Duodenal mucosa (tissue), 2 donors: ENCODE data around the gene PFN4.

ENCODE experiments used
- H3K27ac ChIP-seq: one replicate; pipeline ENCODE4 v1.7.0; 2013; ENCODE audit warnings: low read depth, low read length
- H3K27me3 ChIP-seq, 2 donors: one replicate each; pipeline ENCODE4 v1.7.0; 2013; ENCODE audit warnings: low read length in 2 of 2, control low read depth in 1 of 2; ENCODE audit not compliant: insufficient read depth in 2 of 2, control insufficient read depth in 1 of 2
- H3K36me3 ChIP-seq, 2 donors: one replicate each; pipeline ENCODE4 v1.7.0; 2013; ENCODE audit warnings: low read length in 2 of 2, control low read depth in 1 of 2; ENCODE audit not compliant: insufficient read depth in 2 of 2, control insufficient read depth in 1 of 2
- H3K4me1 ChIP-seq, 2 donors: one replicate each; pipeline ENCODE4 v1.7.0; 2013; ENCODE audit warnings: low read length in 2 of 2, control low read depth in 1 of 2; ENCODE audit not compliant: insufficient read depth in 2 of 2, control insufficient read depth in 1 of 2
- H3K4me3 ChIP-seq, 2 donors: one replicate each; pipeline ENCODE4 v1.7.0; 2013; ENCODE audit warnings: low read length in 2 of 2, low read depth in 1 of 2
- H3K9ac ChIP-seq, 2 donors: one replicate each; pipeline ENCODE4 v1.7.0; 2013; ENCODE audit warnings: low read length in 2 of 2, low read depth in 1 of 2
- H3K9me3 ChIP-seq, 2 donors: one replicate each; pipeline ENCODE4 v1.7.0; 2013; ENCODE audit warnings: low read length in 2 of 2, control low read depth in 1 of 2; ENCODE audit not compliant: control insufficient read depth in 1 of 2

Gene PFN4

DNA sequence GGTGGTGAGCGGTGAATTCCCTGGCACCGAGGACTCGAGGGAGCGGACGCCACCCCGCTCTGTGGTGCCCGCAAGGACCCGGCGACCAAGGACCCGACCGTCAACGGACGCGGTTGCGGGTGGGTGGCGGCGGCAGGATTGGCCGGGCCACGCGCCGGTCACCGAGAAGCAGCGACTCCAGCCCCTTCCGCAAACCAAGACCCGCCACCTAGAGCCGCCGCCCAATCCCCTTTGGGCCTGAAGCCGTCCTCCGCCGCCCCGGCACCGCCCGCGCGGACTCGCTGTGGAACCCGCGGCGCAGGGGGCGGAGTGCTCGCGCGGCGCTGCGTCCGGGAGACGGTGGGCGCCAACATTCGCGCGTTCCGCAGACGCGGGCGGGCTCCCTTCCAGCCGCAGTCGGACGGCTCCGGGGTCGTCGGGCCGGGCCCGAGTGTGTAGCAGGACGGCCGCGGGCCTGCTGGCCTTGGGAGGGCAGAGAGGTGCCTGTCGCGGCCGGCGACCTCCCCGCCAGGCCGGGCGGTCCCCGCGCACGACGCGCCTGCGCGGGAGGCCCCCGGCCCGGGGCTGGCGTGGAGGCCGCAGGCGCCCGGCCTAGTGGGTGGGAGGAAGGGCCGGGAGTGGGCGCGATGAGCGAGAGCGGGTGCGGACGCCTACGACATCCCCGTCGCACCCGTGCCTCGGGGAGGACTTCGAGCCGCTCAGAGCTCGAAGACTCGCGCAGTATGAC, at the start of gene PFN4, which contains the start of gene FAM228B:
PFN4 (minus strand) TSS at position 140 of the 727 bp plus-strand sequence. CDS start 799 bp downstream, outside the sequence.
FAM228B (plus strand) TSS at position 275 of the 727 bp plus-strand sequence. CDS start 893 bp downstream, outside the sequence.
- no peaks in the 10 kb centered on the region for H3K27me3 ChIP-seq

GRCh38 chr2:24169023-24169422, 45.9 kb upstream of the PFN4 start:
- Histone ChIP-seq H3K9me3 (no peaks in the 10 kb centered on the region), H3K27ac (no peak overlapping the region), H3K4me3 (no peak overlapping the region), H3K4me1 (no peaks in the 10 kb centered on the region), H3K27me3 (no peaks in the 10 kb centered on the region), H3K9ac (no peak overlapping the region), H3K36me3 (no peaks in the 10 kb centered on the region)

More for the DNA sequence above, at the start of gene PFN4, which contains the start of gene FAM228B:
- Histone ChIP-seq H3K9ac (peak within 1 kb of the TSS; percentile 73 to 87), H3K9me3 (no peaks in the 10 kb centered on the region), H3K36me3 (no peaks in the 10 kb centered on the region), H3K27ac (peak within 1 kb of the TSS; percentile 88), H3K4me3 (peak within 1 kb of the TSS; percentile 75 to 88), H3K4me1 (peaks cover 7 to 17% of the 10 kb centered on the region in 2 donors)

GRCh38 chr2:24164416-24164973, 41.4 kb upstream of the PFN4 start:
- no peak overlapping the region for H3K4me3 ChIP-seq

DNA sequence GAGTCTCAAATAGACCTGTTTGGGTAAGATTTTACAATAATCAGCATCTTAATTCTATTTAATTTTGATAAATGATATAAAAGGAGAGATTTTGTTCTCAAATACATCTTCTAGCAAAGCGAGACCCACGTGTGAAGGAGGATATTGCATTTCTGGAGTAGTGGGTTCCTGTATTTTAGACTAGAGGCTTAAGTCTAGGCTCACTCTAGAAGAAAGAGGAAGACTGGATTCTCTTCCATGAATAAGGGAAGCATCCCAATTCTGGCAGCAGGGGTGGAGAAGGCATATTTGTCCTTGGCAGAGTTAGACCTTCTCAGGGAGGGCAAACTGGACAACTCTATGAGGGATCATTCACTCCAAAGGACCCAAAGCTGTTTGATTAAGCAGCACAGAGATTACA, 40.5 kb upstream of the PFN4 start:
- Histone ChIP-seq H3K4me3 (no peak overlapping the region), H3K36me3 (no peaks in the 10 kb centered on the region), H3K27me3 (no peaks in the 10 kb centered on the region), H3K9ac (no peak overlapping the region), H3K4me1 (no peaks in the 10 kb centered on the region), H3K27ac (no peak overlapping the region), H3K9me3 (peaks cover 0 to 3% of the 10 kb centered on the region in 2 donors)

More at GRCh38 chr2:24164416-24164973, 41.4 kb upstream of the PFN4 start:
- H3K27ac ChIP-seq = no peak overlapping the region
- H3K36me3 ChIP-seq = no peaks in the 10 kb centered on the region
- no peak overlapping the region for H3K9ac ChIP-seq
- H3K27me3 ChIP-seq = no peaks in the 10 kb centered on the region
- H3K4me1 ChIP-seq = no peaks in the 10 kb centered on the region
- peaks cover 0 to 3% of the 10 kb centered on the region in 2 donors for H3K9me3 ChIP-seq

GRCh38 chr2:24163186-24163585, 40.1 kb upstream of the PFN4 start:
- H3K4me1 ChIP-seq = no peaks in the 10 kb centered on the region
- no peak overlapping the region for H3K4me3 ChIP-seq
- H3K9ac ChIP-seq = no peak overlapping the region
- no peak overlapping the region for H3K27ac ChIP-seq
- no peaks in the 10 kb centered on the region for H3K36me3 ChIP-seq
- H3K9me3 ChIP-seq = peaks cover 0 to 3% of the 10 kb centered on the region in 2 donors
- H3K27me3 ChIP-seq = no peaks in the 10 kb centered on the region

GRCh38 chr2:24162494-24162893, 39.4 kb upstream of the PFN4 start:
- no peak overlapping the region for H3K4me3 ChIP-seq
- no peak overlapping the region for H3K27ac ChIP-seq
- H3K36me3 ChIP-seq = no peaks in the 10 kb centered on the region
- no peaks in the 10 kb centered on the region for H3K27me3 ChIP-seq
- no peaks in the 10 kb centered on the region for H3K4me1 ChIP-seq
- H3K9ac ChIP-seq = no peak overlapping the region
- peaks cover 0 to 3% of the 10 kb centered on the region in 2 donors for H3K9me3 ChIP-seq

DNA sequence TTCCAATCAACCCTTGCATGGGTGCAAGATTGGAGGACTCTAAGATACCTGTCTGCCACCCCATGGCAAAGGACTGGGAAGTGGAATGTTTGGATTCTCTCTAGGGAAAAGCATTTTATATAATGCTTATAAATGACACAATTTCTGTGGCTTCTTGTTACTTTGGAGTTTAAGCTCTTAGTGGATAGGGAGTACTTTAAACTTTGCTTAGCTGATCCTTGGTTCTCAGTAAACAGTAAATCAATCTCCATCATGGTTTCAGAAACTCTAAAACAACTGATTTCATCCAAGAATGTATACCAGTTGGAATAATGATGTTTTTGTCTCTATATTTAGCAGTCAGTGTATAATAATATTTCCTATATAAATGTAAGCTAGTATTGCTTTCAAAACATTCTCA, 37.6 kb upstream of the PFN4 start:
- Histone ChIP-seq H3K9ac (no peak overlapping the region), H3K27ac (no peak overlapping the region), H3K27me3 (no peaks in the 10 kb centered on the region), H3K36me3 (no peaks in the 10 kb centered on the region), H3K9me3 (peaks cover 0 to 3% of the 10 kb centered on the region in 2 donors), H3K4me3 (no peak overlapping the region), H3K4me1 (no peaks in the 10 kb centered on the region)

DNA sequence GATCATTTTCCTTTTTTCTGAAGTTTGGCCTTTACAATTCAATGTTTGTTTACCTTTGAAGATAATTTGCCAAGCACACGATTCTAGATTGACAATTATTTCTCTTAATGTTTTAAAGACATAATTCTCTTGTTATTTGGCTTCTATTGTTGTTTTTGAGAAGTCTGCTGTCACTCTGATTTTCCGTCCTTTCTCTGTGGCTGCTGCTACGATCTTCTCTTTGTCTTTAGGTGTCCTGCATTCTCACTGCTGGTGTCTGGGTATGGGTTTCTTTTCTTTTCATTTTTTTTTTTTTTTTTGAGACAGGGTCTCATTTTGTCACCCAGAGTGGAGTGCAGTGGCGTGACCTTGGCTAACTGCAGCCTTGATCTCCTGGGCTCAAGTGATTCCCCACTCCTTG, 36.6 kb upstream of the PFN4 start:
- Histone ChIP-seq H3K9ac (no peak overlapping the region), H3K4me1 (no peaks in the 10 kb centered on the region), H3K9me3 (peaks cover 0 to 3% of the 10 kb centered on the region in 2 donors), H3K27me3 (no peaks in the 10 kb centered on the region), H3K4me3 (no peak overlapping the region), H3K27ac (no peak overlapping the region), H3K36me3 (no peaks in the 10 kb centered on the region)

DNA sequence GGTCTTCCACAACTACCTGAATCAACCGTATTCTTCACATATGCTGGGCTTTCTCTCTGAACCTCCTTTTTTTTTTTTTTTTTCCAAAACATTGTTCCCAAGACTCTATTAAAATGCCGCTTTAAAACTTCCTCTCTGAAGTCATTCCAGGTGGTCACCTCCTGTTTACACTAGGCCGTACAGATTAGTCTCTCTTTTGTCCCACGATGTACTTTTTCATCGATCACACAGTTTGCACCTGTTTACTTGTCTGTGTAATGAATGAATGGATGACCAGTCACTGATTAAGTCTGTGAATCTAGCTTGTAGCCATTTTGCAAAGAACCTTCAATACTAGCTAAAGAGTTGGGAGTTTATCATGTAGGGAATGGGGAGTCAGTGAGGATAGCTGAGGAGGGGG, 35.0 kb upstream of the PFN4 start:
- Histone ChIP-seq H3K36me3 (no peaks in the 10 kb centered on the region), H3K4me1 (peaks cover 0 to 3% of the 10 kb centered on the region in 2 donors), H3K4me3 (no peak overlapping the region), H3K9ac (no peak overlapping the region), H3K9me3 (peaks cover 0 to 3% of the 10 kb centered on the region in 2 donors), H3K27me3 (no peaks in the 10 kb centered on the region), H3K27ac (no peak overlapping the region)

DNA sequence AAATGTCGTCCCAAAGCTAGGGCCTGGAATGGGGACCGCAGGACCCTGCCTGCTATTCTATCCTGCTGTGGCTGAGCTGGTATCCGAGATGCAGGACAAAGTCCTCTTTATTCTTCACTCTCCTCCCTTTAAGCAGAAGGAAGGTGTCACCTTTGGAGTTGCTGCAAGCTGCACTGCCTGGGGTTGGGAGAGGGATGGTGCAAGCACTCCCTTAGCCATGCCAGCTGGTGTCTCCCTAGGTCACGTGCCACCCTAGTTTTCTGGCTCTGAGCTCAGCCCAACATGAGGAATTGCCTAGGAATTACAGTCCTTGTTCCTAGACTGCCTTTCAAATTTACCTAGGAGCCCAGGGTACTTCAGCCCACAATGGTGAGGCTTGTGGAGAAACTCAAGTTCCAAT, 30.3 kb upstream of the PFN4 start:
- no peak overlapping the region for H3K9ac ChIP-seq
- H3K4me3 ChIP-seq = no peak overlapping the region
- no peaks in the 10 kb centered on the region for H3K27me3 ChIP-seq
- H3K4me1 ChIP-seq = peaks cover 0 to 3% of the 10 kb centered on the region in 2 donors
- no peak overlapping the region for H3K27ac ChIP-seq
- H3K9me3 ChIP-seq = no peaks in the 10 kb centered on the region
- no peaks in the 10 kb centered on the region for H3K36me3 ChIP-seq
